SIG-M5 treated with dmso at 0.1 percent for 504 hours (cell line): ENCODE measurements around the gene CD28.
A peak's percentile ranks its signal among the peaks of the same experiment; 100 is the strongest.

Source experiments
- DNase-seq: peaks from one replicate; lab custom pipeline; 2025; ENCODE audit not compliant: unreplicated experiment; lab: John Stamatoyannopoulos, UW

The CD28 gene

DNA sequence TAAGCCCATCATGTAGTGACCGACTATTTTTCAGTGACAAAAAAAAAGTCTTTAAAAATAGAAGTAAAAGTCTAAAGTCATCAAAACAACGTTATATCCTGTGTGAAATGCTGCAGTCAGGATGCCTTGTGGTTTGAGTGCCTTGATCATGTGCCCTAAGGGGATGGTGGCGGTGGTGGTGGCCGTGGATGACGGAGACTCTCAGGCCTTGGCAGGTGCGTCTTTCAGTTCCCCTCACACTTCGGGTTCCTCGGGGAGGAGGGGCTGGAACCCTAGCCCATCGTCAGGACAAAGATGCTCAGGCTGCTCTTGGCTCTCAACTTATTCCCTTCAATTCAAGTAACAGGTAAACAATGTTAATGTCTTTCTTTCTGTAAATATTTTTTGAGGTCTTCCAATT lies at the start of gene CD28:
TSS of gene CD28 (plus strand) at position 237 of the 400 bp plus-strand sequence. CDS start at position 295, 58 bp downstream.
- DNase-seq = no peak

DNA sequence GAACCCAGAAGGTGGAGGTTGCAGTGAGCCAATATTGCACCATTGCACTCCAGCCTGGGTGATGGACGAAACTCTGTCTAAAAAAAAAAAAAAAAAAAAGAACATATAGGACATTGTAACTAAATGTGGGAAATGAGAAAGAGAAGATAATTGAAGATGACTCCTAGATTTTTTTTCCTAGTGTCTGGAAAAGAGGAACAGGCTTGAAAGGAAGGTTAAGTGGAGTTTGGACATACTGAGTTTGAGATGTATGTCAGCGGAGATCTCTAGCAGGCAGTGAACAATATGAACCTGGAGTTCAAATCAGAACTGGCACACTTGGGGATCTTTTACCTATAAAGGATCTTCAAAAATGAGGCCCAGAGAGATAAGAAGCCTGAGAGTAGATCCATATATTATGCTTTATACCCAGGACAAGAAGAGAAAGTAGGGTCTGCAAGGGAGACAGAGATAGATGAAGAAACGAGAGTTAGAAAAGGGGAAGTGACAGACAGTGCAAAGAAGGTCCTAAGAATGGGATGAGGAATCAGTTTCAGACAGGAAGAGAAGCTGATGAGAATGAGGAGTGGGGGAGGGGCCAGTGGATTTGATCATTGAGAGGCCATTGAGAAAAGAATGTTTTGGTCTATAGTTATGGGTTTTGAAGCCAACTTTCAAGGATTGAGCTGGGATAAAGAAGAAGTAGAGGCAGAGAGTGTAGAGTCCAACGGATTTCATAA lies 46.9 kb upstream of the CD28 start:
- DNase-seq = peak; percentile 99

DNA sequence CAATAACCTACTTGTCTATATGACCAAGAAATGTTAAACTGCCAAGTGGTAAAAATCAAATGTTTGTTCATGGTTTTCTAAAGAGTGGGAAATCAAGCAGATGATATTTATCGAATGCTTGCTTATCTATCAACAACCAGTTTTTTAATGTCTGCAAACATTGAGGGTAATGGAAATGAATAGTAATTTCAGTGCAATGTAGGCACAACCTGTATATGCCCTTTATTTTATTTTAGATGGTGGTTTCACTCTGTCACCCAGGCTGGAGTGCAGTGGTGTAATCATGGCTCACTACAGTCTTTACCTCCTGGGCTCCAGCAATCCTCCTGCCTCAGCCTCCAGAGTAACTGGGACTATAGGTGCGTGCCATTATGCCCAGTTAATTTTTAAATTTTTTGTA lies 46.0 kb upstream of the CD28 start:
- no peak for DNase-seq

DNA sequence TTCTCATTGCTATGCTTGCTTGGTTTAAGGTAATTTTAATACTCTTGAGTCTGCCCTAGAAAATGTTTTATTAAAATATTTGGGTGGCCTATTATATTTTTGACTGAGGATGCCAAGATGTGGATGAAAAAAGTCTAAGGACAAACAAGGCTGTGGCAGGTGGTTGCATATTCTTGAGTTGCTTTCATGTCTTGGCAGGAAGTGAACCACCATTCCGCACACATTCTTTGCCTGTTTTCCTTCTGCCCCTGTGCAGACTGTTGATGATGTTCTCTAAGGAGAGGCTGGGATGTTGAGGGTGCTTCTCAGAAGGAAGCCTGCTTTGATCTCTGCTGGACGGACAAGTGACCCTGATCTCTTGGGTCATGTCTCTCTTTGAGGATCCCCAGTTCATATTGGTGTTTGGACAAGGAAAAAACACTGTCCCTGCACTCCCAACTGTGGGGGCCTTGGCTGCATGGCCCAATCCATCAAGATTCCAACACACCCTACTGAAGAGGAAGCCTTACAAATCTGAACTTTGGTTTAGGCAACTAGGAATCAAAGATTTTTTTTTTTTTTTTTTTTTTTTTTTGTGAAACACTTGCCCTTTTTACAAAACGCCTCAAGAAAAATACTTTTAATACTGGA lies 45.0 kb upstream of the CD28 start:
- DNase-seq = no peak

DNA sequence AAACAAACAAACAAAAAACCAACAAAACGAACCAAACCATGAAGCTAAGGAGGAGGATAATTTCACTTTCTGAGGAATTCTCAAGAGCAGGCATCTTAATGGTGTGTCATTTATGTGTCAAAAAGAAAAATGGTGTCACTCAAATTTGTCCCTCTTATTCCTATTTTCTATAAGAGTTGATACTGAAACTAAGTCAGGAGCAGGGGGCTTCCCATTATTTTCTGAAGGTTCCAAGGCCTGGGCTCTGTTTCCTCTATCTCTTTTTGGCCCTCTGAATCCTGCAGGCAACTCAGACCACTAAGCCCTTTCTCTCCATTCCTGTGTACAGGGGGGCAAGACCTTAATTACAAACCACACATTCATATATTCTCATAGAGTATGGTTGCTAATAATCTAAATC lies 44.0 kb upstream of the CD28 start:
- no peak for DNase-seq

DNA sequence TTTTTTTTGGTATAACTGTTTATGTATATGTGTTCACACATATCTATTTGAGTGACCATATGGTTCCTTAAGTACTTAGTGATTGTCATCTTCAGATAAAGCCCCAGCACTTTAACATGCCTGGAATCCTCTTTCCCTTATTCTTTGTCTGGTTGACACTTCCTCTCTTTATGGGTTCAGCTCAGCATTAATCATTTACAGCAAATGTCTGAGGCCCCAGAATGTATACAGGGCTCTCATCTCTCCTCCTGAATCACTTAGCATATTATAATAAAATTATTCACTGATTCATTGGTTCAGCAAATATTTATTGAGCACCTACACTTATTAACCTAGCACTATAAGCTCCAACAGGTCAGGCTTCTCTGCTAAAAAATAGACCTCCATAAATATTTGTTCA lies 43.5 kb upstream of the CD28 start:
- no peak for DNase-seq

DNA sequence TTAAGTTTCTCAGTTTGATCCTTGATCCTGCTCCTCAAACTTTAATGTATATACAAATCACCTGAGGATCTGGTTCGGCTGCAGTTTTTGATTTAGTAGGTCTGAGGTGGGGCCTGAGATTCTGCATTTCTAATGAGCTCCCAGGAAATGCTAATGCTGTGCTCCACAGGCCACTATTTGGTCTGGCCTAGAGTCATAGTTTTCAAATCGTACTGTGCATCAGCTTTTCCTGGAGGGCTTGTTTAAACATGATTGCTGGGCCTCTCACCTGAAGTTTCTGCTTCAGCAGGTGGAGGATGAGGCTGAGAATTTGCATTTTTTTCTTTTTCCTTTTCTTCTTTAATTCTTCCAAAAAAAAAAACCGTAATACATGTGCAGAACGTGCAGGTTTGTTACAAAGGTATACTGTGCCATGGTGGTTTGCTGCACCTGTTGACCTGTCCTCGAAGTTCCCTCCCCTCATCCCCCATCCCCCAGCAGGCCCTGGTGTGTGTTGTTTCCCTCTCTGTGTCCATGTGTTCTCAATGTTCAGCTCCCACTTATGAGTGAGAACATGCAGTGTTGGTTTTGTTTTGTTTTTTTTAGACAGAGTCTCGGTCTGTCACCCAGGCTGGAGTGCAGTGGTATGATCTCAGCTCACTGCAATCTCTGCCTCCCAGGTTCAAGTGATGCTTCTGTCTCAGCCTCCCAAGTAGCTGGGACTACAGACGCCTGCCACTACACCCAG lies 42.2 kb upstream of the CD28 start:
- no peak for DNase-seq

DNA sequence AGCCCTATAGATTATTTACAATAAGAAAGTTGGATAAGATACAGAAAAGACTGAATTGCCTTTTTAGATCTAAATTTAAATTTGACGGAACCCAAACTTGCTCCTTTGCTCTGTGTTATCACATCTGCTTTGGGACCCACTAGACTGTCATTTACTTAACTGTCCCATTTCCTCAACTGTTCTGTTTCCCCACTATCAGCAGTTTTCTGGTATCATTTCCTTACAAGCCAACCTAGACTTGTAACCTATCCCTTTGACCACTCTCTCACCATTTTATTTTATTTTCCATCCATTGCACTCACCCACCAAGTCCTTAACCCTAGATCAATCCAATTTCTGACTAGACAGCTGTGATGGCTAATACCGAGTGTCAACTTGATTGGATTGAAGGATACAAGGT lies 38.6 kb upstream of the CD28 start:
- no peak for DNase-seq

DNA sequence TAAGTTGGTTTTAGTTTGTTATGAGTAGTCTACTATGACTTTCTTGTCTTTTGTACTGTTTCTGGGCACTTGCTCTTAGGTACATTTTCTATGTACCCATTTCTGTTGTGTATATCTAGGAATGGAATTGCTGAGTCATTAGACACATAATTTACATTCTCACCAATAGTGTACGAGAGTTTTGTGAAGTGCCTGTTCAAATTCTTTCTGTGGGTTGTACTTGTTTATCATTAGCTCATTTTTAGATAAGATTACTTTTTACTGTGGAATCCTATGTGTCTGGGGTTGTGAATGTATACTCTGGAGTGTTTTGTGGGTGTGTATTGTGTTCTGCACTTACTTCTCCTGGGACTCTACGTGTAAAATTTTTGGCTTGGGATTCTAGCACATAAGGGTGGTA lies 36.6 kb upstream of the CD28 start:
- no peak for DNase-seq

DNA sequence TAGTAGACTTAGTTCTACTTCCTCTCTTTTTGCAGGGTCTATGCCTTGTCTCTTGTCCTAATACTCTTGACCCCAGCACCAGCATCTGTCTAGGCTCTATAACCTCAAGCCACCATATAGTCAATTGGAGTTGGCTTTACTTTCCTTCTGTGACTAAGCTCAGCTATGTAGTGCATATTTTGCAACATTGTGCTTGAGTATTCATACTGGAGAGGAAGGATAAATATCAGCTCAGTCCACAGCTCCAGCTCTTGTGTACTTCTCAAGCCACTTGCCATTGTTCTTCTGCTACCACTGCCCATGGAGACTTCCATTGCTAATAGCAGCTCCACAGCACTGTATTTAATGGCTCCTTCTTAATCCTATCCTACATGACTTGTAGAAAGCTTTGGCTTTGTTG lies 35.5 kb upstream of the CD28 start:
- DNase-seq = no peak

DNA sequence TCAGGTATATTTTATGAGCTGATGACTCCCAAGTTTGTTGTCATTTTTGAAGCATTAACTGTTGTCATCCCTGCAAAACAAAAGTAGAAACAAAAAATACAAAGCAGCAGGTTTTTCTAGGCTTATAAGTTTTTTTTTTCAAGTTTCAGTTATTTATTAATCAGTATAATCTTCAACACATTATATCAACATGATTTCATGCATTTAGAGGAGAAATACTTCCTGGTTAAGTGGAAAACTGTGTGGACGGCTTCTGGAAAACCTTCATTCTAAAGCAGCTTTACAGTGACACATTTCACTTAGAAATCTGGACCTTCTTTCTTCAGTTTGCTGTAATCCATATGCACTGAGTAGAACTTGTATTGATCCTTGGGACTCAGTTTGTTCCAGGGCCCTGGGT lies 34.6 kb upstream of the CD28 start:
- no peak for DNase-seq

DNA sequence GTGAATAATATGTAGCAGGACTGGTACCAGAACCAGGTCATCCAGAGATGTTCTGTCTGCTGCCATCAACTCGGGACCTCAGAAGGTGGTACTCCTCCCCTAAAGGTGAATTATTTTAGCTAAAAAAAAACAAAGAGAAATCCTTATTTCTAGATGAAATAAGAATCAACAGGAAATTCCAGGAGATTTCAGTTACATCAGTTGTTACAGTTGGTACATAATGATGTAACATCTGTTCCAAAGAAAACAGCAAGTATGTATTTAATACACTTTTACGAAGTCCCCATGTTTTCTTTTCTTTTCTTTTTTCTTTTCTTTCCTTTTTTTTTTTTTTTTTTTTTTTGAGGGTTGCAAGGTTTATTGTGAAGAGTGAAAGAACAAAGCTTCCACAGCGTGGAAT lies 33.6 kb upstream of the CD28 start:
- DNase-seq = no peak

DNA sequence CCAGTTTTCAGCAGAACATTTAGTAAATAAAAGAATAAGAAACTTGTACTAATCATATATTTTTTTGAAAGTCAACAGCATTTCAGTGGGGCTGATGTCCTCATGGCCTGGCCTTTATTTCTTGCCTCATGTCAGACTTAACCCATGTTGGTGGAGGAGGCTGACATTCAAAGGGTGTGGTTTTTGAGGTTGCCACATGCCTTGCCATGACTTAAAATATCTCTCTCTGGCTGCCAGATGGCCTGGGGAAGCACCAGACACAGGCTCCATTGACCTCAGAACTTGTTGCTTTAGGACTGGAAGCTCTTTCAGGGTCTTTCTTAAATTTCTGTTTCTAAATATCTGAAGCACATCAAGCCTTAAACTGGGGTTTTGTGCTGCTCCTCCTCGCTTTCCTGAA lies 32.5 kb upstream of the CD28 start:
- DNase-seq = peak; percentile 94

DNA sequence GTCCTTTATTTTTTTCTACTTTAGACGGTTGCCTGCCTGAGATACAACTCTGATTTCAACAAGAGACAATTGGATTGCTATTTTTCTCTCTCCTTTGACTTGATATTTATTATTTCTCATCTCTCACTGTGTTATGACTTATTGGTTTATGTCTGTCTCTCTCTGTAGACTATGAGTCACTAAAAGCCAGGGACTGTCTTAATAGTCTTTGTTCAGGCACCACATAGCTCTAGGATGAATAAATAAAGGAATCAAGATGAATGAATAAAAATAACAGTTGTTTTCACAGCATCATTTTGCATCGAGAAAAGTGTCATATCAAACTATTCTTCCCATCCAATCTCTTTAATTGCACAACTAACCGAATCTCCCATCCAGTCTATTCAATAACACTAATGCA lies 31.4 kb upstream of the CD28 start:
- DNase-seq = no peak

DNA sequence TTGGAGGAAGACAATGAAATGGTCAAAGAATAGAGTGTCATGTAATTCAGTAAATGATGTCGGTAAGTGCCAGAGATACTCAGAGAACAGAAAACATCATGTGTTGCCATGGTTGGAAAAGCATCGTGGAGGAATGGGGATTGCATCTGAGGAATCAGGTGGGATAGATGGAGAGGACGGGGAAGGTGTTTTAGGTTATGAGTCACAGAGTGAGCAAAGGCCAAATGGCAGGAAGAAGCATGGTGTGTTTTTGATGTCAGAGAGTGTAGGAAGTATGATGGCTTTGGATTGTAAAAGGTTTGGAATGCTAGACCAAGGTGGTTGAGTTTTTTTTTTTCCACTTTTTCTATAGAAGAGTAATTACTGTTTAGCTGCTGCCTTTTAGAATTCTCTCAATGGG lies 27.5 kb upstream of the CD28 start:
- no peak for DNase-seq

DNA sequence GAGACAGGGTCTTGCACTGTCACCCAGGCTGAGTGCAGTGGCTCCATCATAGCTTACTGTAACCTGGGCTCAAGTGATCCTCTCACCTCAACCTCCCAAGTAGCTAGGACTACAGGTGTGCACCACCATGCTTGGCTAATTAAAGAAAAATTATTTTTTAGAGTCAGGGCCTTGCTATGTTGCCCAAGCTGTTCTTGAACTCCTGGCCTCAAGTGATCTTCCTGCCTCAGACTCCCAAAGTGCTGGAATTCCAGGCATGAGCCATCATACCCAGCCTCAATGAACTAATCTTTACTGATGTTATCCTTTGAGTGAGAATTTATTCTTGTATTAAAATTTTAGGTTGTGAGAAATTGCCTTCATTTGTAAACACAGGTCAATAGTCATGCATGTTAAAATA lies 27.0 kb upstream of the CD28 start:
- DNase-seq = no peak

DNA sequence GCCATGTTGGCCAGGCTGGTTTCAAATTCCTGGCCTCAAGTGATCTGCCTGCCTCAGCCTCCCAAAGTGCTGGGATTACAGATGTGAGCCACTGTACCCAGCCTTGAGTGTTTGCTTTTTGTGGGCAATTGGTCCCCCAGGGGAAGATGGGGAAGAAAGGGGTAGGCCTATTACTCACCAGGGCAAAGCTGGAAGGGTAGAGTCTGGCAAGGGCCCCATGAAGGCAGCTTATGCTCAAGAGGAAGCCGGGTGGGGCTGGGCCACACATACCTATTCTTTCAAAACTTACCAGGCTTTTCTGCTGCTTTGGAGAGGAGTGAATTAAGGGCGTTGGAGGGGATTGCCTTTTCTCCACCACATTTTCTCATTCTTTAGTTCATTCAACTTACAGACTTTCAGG lies 24.5 kb upstream of the CD28 start:
- DNase-seq = no peak

DNA sequence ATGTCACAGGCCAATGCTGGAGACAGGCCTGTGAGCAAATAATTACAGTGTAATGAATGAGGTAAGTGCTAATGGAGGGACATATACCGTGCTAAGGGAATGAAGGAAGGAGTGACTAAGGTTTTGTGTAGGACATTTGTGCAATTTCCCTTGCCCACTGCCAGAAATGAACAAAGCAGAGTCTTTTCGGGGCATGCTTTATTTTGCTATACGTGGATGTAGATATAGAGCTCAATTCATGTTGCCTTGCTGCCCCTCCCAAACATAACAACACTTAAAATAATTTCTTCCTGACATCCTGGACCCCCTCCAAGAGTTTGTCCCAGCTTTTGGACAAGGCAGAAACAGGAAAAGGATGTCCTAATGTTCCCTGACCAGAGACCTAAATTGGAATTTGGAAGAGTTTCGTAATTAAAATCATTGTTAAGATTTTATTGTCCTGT lies 23.7 kb upstream of the CD28 start:
- DNase-seq = peak; percentile 22

DNA sequence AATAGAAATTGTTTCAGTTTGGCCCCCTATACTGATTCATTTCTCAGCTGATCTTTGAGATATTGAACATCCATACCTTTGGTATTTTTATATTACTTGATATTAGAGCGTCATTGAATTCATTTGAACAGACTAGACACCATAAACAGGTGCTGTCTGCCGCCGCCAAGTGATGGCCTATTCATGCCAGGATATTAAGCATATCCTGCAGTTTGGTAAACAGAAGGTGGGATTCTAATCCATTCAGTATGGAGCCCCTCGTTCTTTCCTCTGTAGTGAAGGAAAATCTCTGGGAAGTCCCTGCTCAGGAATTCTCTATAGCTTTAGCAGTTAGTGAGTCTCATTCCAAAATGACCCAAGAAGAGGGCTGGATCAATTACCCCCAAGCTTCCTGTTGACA lies 23.0 kb upstream of the CD28 start:
- no peak for DNase-seq

DNA sequence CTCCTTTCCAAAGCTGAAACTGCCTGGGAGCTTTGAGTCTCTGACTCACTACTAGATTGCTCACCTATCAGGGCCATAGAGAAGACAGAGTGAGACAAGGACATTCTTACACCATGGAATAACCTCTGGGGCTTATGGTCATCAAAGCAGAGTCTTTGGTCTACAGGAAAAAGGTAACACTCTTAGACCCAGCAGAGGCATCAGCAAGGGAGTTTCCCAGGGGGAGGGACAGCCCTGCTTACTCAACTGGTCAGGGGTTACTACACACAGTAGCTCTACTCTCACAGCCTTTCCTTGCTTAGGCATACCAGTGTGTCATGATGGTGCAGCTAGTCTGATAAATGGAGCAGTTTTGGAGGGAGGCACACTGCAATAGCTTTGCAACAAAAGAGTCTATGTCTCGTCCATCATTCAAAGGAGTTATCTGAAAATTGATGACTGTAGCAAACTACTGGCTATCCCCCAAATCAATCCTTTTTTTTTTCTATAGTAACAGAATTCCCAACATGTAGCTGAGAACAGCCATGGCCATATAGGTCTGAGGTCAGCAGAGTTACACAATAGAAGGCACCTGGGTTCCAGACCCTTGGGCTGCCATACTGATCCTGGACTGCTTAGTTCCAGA lies 22.4 kb upstream of the CD28 start:
- DNase-seq = no peak

DNA sequence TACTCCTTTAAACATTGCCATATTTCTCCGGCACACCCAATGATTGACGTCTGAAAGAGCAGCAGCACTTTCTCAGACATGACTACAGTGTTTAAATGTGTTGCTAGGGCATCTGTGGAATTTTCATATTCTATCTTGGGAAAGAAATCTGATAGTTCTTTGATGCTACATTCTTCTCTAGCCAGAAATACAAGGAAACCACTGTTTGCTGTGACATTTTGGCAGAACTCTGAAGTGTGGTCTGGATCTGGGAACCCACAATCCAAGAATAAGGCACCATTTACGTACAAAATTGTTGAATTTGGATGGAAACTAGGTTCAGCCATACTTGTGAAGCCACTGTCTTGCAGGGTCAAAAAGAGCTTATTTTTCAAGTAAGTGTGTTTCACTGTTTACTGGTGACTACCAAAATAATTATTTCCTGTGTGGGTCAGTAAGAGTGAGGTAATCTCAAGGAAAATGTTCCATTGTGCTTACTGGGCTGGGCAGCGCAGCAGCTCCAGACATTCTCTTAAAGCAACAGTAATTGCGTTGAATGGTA lies 21.3 kb upstream of the CD28 start:
- DNase-seq = no peak
